ENCODE data around the gene CPTP. TPM values are rescaled to one million over a fixed set of nuclear protein-coding genes. Genes with fewer than 3 reads are reported as not detected.

CPTP gene
- polyA plus RNA-seq, 5 donors, result 9.4 to 22.0 (median 12.4) TPM

DNA sequence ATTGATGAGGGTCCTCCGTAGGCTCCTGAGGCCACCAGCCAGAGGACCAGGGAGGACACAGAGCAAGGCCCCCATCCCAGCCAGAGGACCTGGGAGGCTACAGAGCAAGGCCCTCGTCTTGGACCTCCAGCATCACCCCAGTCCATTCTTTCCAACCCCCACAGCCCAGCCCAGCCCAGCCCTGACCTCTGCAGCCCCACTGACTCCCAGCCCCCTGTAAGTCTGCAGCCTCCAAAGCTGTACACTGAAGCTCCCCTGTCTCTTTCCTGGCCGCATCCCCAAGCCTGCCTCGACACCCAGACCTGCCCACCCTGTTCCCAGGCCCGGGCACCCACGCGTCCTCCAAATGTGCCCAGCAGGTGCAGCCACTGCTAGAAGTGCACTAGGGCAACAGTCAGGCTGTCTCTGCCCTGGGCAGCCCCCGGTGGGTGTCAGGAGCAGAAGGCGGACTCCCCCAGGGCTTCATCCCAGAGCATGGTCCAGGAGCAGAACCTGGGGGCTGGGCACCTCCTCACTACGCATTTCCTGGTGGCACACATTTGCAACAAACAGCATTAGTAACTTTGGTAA, 22.5 kb downstream of the CPTP start:
- DNase-seq, result no peak

DNA sequence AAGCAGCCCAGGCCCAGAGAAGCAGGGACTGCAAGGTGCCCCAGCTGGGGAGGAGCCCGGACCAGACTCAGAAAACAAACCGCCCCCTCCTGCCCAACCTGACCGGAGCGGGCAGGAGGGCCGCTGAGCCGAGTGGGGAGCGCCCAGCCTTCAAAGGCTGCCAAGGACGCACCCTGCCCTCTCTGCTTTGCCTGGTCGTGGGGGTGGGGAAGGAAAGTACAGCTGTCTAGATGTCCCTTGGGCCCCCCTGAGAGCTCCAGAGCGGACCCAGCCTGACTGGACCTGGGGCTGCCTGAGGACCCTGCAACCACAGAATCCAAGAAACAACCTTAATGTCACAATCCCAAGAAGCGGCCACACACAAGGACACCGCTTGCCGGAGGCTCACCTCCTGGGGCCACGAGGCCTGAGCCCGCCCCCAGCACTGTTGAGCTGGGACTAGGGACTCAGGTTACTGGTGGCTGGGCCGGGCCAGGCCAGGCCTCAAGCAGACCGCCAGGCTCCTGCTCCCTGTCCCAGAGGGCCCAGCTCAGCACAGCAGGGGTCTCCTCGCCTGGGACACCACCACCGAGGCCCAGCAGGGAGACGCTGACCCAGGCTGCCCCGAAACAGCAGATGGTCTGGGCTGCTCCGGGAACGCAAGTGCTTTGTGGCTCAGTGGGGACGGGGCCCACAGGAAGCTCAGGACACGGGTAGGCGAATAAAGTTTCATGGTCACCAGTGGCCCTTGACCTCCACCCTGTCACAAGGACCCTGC, 23.2 kb downstream of the CPTP start:
- no peak for DNase-seq

DNA sequence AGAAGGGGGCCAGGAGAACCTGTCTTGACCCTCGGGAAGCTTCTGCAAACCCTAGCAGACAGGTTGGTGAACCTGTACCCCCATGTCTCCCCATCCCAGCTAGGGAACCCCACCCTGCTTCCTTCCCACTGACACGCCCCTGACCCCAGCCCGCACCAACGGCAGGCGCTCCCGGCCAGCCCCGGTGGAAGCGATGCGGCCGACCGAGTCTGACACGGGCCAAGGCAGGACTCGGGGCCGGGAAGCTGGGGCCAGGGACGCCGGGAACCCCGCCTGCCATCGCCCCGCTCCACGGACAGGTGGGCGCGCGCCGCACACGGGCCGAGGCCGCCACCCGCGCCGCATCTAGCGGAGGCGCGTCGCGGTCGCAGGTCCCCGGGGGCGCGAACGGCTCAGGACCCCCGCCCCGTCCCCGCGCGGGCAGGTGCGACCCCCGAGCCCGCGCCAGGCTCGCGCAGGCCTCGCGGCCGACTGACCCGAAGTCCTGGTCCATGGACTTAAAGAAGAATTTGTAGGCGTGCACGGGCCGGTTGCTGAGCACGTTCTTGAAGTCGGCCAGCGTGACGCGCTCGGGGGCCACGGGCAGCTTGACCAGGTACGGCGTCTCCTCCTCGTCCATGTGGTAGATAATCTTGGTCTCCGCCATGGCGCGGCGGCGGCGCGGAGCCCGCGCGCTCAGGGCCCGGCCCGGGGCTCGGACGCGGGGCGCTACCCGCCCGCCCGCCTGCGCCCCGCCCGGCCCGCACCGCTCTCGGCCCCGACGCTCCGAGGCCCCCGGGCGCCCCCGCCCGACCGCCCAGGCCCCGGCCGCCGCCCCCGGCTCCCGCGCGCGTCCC, 24.0 kb downstream of the CPTP start:
- no peak for DNase-seq

DNA sequence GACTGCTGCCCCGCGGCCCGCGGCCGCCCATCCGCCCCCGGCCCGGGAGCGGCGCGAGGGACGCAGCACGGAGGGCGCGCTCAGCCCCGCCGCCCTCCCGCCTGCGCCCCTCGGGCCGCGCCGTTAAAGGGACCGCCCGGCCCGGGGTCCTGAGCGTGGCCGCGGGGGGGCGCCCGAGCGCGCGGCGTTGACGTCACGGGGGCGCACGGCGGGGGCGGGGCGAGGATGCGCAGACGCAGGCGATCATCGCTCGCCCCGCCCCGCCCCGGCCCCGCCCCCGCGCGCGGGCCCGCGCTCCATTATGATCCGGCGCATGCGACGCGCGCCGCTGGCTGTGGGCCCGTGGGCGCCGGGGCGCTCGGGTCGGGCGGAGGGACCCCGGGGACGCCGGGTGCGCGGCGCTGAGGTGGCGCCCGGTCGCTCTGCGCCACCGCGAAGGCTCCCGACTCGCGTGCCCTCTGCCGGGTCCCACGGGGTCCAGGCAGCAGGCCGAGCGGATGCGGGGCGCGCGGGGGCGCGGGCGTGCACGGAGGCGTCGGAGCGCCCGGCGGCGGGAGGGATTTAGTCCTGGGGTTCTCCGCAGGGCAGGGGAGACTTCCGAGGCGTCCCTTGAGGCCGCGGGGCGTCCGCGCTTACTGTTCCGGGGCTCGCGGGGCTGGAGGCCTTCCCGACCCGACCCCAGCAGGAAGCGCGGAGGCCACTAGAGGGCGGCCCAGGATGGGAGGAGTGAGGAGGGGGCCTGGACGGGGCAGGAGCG, 24.8 kb downstream of the CPTP start, which contains the start of gene DVL1:
DVL1 (minus strand) TSS at position 163 of the 757 bp plus-strand sequence. CDS start 353 bp downstream, outside the sequence.
- peak; percentile 69 to 70 for DNase-seq

DNA sequence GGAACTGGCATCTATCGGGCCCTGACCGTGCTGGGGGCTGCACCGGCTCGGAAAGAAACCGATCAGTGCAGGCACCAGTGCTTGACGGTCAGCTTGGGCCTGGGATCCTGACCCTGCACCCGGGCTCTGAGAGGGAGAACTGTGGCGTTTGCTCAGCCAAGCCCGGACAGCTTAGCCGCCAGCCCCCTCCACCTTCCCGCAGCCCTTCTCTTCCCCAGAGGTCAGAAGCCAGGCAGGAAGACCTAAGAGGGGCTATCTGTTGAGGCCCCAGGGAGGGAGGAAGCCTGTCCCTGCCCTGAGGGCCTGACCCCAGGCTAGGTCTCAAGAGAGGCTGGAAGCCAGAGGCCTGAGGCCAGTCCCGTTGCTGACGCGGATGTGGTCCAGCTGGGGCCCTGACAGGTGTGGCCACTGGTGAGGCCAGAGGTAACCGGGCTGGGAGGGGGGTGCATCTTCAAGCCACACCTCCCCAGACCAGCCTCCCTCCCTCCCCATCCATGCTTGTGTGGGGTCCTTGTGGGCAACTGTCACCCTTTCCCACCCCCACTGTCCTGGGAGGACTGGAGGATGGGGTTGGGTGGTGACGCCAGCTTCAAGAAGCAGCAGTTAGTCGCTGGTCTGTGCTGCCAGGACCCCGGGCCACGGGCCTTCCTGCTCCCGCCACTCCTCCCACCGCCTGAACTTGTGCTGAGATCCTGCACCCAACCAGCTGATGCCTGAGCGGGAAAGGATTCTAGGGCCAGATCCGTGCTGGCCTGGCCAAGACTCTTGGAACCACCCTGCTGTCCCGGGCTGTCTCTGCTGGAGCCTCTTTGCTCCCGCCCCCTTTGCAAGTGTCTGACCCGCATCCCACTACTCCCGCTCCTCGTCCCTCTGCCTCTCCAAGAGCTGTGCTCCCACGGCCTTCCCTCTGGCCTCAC, 27.2 kb downstream of the CPTP start:
- DNase-seq, result no peak

DNA sequence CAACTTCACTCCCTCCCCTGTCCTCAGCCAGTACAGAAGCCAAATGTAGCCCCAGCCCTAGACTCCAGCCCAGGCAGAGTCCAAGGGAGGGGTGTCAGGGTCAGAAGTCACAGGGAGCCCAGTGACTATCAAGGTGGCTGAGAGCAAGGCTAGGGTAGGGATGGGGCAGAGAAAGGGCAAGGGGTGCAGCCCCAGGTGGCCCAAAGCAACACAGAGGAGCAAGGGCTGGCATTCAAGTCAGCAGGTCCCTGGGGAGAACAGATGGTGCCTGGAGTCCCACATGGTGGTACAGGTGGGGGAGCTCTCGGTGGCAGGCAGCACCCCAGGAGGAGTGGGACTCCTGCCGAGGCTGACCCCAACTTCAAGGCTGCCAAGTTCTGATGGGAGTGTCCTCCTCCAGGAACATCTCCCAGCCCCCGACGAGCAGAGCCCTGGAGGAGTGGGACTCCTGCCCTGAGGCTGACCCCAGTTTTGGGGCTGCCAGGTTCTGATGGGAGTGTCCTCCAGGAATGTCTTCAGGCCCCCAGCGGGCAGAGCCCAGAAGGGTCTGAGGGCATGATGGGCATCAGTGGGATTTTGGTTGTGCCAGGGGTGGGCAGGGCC, 28.3 kb downstream of the CPTP start:
- DNase-seq, result no peak

DNA sequence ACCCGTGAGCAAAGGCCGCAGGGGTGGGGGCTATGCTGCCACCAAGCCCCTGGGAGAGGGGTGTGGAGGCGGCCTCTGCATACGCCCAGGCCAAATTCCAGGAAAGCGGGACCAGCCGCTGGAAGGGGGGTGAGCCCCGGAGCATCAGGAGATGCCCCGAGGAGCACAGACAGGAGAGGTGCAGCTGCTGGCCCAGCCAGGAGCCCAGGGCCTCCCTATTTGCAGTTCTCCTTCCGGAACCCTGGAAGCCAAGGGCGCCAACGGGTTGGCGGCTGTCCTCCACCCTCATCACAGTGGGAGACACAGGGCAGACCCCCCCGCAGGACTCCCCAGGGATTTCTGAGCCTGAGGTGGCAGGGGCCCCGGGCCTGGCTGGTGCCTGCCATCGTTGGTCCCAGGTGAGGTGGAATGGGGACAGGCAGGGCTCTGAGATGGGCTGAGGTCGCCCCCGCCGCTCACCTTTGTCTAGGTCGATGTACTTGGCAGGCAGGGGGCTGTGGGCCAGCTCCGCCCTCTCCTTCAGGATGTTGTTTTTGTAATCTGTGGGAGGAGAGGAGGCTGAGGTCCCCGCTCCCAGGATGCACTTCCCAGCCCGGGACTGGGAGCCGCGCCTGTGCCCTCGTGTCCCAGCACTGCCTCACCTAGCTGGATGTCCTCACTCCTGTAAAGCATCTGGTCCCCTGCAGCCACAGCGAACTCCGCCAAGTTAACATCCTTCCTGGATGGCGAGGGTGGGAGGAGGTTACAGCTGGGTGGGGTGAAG, 29.0 kb downstream of the CPTP start:
- DNase-seq, result no peak

DNA sequence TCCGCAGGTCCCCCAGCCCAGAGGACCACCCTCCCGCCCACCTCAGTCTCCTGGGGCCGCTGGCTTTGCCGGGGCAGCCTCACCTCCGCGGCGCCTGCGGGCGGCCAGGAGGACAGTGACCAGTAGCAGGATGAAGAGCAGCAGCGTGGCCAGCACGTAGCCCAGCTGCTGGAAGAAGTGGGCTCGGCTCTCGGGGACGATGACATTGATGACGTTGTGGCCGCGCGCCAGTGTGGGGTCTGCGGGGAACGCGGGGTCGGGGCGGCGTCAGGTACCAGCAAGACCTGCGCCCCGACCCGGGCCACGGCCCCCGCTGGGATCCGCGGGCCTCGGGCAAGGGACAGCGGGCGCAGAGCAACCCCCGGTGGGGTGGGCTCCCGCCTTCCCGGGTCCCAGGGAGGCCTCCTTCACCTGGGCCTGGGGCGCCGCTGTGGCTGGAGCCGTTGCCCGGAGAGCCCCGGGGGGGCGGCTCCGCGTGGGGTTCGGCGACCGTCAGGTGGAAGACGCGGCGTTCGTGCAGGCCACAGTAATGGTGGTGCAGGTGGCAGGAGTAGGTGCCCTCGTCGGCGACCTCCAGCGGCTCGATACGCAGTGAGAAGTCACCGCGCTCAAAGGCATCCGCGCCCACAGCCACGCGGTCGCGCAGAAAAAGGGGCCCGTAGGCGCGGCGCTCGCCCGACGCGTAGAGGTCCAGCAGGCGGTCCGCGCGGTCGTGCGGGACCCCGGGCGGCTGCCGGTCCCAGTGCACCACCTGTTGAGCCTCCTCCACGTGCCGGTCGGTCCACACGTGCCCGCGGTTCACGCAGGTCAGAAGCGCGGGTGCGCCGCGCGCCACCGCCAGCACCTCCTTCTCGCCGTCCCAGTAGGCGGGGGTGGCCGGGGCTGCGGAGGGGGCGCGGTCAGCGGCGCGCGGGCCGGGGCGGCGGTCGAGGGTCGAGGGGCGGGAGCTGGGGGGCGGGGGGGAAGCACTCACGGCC, 30.0 kb downstream of the CPTP start:
- DNase-seq, result no peak

DNA sequence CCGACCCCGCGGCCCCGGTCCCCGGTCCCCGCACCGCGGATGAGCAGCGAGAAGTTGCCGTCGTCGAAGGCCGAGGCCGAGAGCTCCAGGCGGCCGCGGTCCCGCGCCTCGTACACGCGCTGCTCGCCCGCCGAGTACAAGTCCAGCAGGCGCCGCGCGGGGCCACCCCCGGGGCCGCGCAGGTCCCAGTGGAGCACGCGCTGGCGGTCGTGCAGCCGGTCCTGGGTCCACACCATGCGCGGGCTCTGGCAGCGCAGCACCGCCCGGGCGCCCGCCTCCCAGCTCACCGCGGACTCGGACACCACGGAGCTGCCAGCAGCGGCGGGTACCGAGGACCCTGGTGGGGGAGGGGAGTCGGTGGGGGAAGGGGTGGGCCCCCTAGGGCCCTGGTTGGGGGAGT, 30.8 kb downstream of the CPTP start:
- no peak for DNase-seq

DNA sequence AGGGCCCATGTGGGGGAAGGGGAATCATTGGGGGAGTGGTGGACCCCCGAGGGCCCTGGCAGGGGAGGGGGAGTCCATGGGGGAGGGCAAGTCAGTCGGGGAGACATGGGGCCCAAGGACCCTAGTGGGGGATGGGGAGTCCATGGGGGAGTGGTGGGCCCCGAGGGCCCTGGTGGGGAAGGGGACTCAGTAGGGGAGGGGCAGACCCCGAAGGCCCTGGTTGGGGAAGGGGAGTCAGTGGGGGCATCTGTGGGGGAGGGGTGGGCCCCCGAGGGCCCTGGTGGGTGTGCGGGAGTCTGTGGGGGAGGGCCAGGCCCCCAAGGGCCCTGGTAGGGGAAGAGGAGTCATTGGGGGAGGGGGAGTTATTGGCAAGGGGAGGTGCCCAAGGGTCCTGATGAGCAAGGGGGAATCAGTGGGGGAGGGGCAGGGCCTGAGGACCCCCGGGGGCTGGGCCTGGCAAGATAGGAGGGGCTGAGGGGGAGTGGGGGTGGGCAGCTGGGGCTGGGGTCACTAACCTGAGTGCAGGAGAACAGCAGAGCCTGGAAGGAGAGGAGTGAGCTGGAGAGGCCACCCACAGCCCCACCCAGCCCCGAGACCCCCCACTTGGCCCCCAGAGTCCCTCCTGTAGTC, 31.7 kb downstream of the CPTP start:
- DNase-seq, result no peak

DNA sequence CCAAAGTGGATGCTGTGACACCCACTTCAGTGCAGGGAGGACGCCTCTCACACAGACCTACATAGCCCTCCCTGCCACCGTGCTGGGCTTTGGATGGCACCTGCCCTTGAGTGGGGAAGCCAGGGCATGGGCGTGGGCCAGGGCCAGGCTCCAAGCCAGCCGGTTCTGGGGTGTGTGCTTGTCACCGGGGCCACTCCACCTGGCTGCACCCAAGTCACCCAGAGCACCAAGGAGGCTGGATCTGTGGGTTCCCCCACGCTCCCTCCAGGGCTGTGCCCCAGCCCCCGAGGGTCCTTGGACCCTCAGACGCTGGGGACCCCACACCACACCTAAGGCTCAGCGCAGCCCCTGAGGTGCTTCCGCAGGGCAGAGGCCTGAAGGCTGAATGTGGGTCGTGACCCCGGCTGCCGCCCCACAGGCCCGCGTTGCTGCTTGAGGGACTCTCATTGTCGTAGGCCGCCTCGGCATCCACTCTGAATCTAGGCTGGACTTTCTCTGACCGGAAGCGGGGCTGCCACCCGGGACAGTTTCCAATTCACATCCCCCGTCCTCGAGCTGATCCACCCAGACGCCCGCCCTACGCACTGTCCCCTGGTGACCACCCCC, 32.3 kb downstream of the CPTP start:
- DNase-seq, result no peak

DNA sequence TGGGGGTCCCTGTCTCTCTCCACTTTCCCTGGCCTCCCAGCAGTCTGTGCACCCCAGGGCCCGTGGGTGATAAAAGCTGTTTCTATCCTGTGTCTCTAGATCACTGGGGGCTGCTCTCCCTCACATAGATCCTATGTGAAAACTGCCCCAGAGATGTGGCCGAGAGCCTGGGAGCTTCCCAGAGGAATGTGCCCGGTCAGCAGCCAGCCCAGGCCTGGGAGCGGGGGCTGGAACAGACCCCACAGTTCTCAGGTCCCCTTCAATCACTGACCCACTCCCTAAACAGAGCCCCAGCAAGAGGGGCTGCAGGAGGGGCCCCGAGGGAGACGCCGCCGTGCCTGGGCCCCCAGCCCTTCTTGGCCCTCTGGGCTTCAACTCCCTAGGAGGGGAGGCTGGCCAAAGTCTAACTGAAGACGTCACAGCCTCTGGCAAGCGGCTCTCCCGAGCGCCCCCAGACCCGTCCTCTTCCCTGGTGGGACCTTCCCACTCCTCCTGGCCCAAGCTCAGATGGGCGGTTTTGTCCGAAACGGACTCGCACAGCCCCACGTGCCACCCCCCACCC, 33.4 kb downstream of the CPTP start:
- peak in 1 of 2 donors; percentile 62 for DNase-seq

DNA sequence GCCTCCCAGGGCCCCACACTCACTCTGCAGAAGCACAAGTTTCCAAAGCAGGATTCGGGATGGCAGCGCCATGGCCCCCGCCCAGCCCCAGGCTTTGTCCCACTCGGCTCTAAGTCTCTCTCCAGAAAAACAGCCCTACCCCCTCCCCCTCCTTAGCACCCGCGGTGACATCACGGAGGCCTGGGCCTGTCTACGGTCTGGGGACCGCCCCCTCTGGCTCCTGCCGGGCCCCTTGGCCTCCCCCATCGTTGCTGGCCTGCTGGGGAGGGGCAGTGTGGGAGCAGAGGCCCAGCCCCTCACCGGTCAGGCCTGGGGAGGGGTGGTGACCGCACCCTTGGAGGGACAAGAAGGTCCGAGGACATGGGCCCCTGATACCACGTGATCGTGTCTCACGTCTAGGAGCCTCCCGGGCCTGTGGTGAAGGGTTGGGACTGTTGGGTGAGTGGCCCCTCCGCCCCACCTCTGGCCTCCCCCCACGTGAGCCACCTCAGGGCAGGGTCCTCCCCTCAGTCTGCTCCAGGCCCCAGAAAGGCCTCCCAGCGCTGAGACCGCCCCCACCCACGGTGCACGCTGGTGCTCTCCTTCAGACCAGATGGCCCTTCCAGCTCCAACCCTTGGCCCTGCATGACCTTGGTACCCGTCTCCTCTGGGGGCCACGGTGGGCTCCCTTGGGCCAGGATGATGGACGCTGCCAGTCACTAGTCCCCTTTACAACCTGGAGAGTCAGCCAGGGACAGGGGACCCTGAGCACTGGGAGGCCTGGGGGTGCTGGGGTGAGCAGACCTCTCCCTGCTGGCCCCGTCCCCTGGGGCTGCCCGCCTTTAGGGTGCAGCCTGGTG, 34.0 kb downstream of the CPTP start, which contains the start of gene MXRA8:
MXRA8 (minus strand) TSS at position 123 of the 839 bp plus-strand sequence; CDS start at position 72, 51 bp downstream.
- peak; percentile 89 for DNase-seq

DNA sequence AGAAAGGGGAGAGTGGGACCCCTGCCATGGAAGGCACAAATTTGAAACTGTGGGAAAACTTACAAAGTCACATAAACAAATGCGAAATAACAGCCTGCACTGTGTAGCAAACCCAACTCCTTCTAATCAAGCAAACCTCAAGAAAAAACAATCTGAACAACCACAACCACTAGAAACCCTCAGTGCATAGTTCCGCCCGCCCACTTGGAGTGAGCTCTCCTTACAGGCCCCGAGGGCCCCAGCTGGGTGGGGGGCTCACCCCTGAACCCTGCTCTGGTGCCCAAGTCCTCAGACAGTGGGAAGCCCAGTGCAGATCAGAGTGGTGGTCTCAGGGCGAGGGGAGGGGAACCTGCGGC, 34.7 kb downstream of the CPTP start:
- DNase-seq, result no peak

DNA sequence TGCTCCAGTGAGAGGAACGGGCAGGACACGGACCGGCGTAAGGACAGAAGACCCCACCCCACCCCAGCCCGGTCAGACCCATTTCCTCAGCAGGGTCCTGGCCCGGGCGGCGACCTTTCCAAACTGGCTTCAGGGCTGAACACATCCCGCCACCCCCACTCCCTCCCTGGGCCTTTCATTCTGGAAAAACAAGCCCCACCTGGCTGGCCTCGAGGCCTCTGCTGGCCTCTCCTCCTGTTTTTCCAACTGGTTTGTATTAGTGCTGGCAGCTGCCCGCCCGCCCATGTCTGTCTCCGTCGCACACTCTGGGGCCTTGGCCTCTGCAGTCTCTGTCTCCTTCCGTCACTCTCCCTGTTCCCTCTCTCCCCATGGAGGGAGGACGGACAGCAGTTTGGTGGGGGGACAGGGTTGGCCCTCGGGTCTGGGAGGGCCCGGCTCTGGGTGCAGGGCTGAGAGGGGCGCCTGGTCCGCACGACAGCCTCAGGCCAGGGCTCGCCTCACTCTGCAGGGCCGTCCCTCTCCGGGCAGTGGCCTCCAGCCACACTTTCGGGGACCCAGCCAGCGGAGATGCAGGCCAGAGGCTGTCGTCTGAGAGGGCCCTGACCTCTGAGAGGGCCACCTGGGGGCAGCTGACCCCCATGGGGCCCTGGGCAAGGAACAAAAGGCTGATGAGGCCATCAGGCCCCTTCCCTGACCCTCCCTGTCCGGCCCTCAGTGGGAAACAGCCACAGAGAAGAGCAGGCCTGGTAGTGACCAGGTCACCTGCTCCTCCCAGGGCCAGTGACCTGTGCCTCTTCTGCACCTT, 35.3 kb downstream of the CPTP start:
- DNase-seq, result no peak
